ENCODE data around the gene EVI5. TPM values are rescaled to one million over a fixed set of nuclear protein-coding genes. Genes with fewer than 3 reads are reported as not detected.
A peak's percentile ranks its signal among the peaks of the same experiment; 100 is the strongest.

EVI5 gene
- total RNA-seq, 1 donor from 2014 or later = 25.8 TPM

GRCh38 chr1:92515796-92516201 is 269.1 kb downstream of the EVI5 start:
- peaks cover 3% of the 10 kb centered on the region for H3K9me3 Mint-ChIP-seq
- H3K36me3 Mint-ChIP-seq (ENCODE audit: low read depth) = peaks cover 34% of the 10 kb centered on the region

GRCh38 chr1:92511541-92511940 is 273.4 kb downstream of the EVI5 start:
- no peak overlapping the region for H3K27ac Mint-ChIP-seq
- intact Hi-C loops (cut with micrococcal nuclease) = no loop called here
- no peak for DNase-seq
- no peaks in the 10 kb centered on the region for H3K27me3 Mint-ChIP-seq
- peaks cover 21% of the 10 kb centered on the region for H3K36me3 Mint-ChIP-seq (ENCODE audit: low read depth)
- H3K9me3 Mint-ChIP-seq = peaks cover 3% of the 10 kb centered on the region
- H3K4me1 Mint-ChIP-seq = peaks cover 18% of the 10 kb centered on the region
- H3K4me3 Mint-ChIP-seq = no peak overlapping the region

More at GRCh38 chr1:92515796-92516201, 269.1 kb downstream of the EVI5 start:
- Mint-ChIP-seq H3K4me3 (no peak overlapping the region), H3K27me3 (no peaks in the 10 kb centered on the region), H3K27ac (no peak overlapping the region), H3K4me1 (peaks cover 25% of the 10 kb centered on the region)
- no peak for DNase-seq
- intact Hi-C loops (cut with micrococcal nuclease) = no loop called here

- H3K4me1 Mint-ChIP-seq = peaks cover 17% of the 10 kb centered on the region
- H3K36me3 Mint-ChIP-seq (ENCODE audit: low read depth) = peaks cover 16% of the 10 kb centered on the region
- H3K9me3 Mint-ChIP-seq = peaks cover 7% of the 10 kb centered on the region
- H3K27ac Mint-ChIP-seq = no peak overlapping the region
- intact Hi-C loops (cut with micrococcal nuclease) = no loop called here
- H3K4me3 Mint-ChIP-seq = no peak overlapping the region
- no peak for DNase-seq
- H3K27me3 Mint-ChIP-seq = no peaks in the 10 kb centered on the region
Measured at GRCh38 chr1:92509619-92510018, 275.3 kb downstream of the EVI5 start.

GRCh38 chr1:92505015-92505692 is 279.8 kb downstream of the EVI5 start:
- H3K27me3 Mint-ChIP-seq = no peaks in the 10 kb centered on the region
- H3K4me3 Mint-ChIP-seq = no peak overlapping the region
- H3K4me1 Mint-ChIP-seq = peaks cover 36% of the 10 kb centered on the region
- H3K36me3 Mint-ChIP-seq (ENCODE audit: low read depth) = peaks cover 12% of the 10 kb centered on the region
- peak overlapping the region; percentile 77 for H3K27ac Mint-ChIP-seq
- intact Hi-C loops (cut with micrococcal nuclease) = loop anchor here (2.0 kb wide), 1 partner anchor 28 kb away; no protein-coding TSS in a partner anchor
- H3K9me3 Mint-ChIP-seq = peaks cover 7% of the 10 kb centered on the region
- no peak for DNase-seq

- peak; percentile 66 for DNase-seq
- H3K27ac Mint-ChIP-seq = peak overlapping the region; percentile 77
Measured at GRCh38 chr1:92504291-92505014, 280.5 kb downstream of the EVI5 start.

GRCh38 chr1:92503926-92504285 is 281.0 kb downstream of the EVI5 start:
- intact Hi-C loops (cut with micrococcal nuclease) = loop anchor here (2.0 kb wide), 1 partner anchor 29 kb away; no protein-coding TSS in a partner anchor
- Mint-ChIP-seq H3K27ac (peak overlapping the region; percentile 77), H3K9me3 (peaks cover 7% of the 10 kb centered on the region), H3K4me3 (peak overlapping the region; percentile 38), H3K36me3 (ENCODE audit: low read depth) (peaks cover 7% of the 10 kb centered on the region), H3K27me3 (no peaks in the 10 kb centered on the region), H3K4me1 (peaks cover 32% of the 10 kb centered on the region)
- DNase-seq = no peak

More at GRCh38 chr1:92504291-92505014, 280.5 kb downstream of the EVI5 start:
- Mint-ChIP-seq H3K27me3 (no peaks in the 10 kb centered on the region), H3K36me3 (ENCODE audit: low read depth) (peaks cover 9% of the 10 kb centered on the region), H3K4me3 (peak overlapping the region; percentile 38), H3K9me3 (peaks cover 7% of the 10 kb centered on the region), H3K4me1 (peaks cover 32% of the 10 kb centered on the region)
- intact Hi-C loops (cut with micrococcal nuclease) = loop anchor here (2.0 kb wide), 1 partner anchor 28 kb away; no protein-coding TSS in a partner anchor

GRCh38 chr1:92503043-92503925 is 281.6 kb downstream of the EVI5 start:
- Mint-ChIP-seq H3K27ac (peak overlapping the region; percentile 57), H3K4me3 (no peak overlapping the region), H3K27me3 (no peaks in the 10 kb centered on the region), H3K4me1 (peaks cover 32% of the 10 kb centered on the region), H3K9me3 (peaks cover 7% of the 10 kb centered on the region), H3K36me3 (ENCODE audit: low read depth) (peaks cover 9% of the 10 kb centered on the region)
- no peak for DNase-seq
- intact Hi-C loops (cut with micrococcal nuclease) = no loop called here

- DNase-seq = no peak
- peaks cover 7% of the 10 kb centered on the region for H3K9me3 Mint-ChIP-seq
- no peak overlapping the region for H3K4me3 Mint-ChIP-seq
- H3K4me1 Mint-ChIP-seq = peaks cover 32% of the 10 kb centered on the region
- H3K27me3 Mint-ChIP-seq = no peaks in the 10 kb centered on the region
- H3K27ac Mint-ChIP-seq = peak overlapping the region; percentile 57
- peaks cover 9% of the 10 kb centered on the region for H3K36me3 Mint-ChIP-seq (ENCODE audit: low read depth)
- intact Hi-C loops (cut with micrococcal nuclease) = loop anchor here (1.0 kb wide), 1 partner anchor 35 kb away; no protein-coding TSS in a partner anchor
Measured at GRCh38 chr1:92502247-92502646, 282.7 kb downstream of the EVI5 start.

GRCh38 chr1:92500552-92500951 is 284.4 kb downstream of the EVI5 start:
- H3K4me1 Mint-ChIP-seq = peaks cover 34% of the 10 kb centered on the region
- intact Hi-C loops (cut with micrococcal nuclease) = loop anchor here (2.0 kb wide), 1 partner anchor 14 kb away; the partner anchor contains the start of gene GFI1
- no peaks in the 10 kb centered on the region for H3K9me3 Mint-ChIP-seq
- H3K27ac Mint-ChIP-seq = no peak overlapping the region
- H3K27me3 Mint-ChIP-seq = no peaks in the 10 kb centered on the region
- peaks cover 3% of the 10 kb centered on the region for H3K36me3 Mint-ChIP-seq (ENCODE audit: low read depth)
- no peak overlapping the region for H3K4me3 Mint-ChIP-seq
- no peak for DNase-seq

GRCh38 chr1:92495392-92496063 is 289.4 kb downstream of the EVI5 start:
- intact Hi-C loops (cut with micrococcal nuclease) = no loop called here
- no peaks in the 10 kb centered on the region for H3K9me3 Mint-ChIP-seq
- peaks cover 20% of the 10 kb centered on the region for H3K4me1 Mint-ChIP-seq
- no peak overlapping the region for H3K27ac Mint-ChIP-seq
- no peak overlapping the region for H3K4me3 Mint-ChIP-seq
- H3K36me3 Mint-ChIP-seq (ENCODE audit: low read depth) = peaks cover 14% of the 10 kb centered on the region
- DNase-seq = no peak
- no peaks in the 10 kb centered on the region for H3K27me3 Mint-ChIP-seq

- no peak overlapping the region for H3K4me3 Mint-ChIP-seq
- intact Hi-C loops (cut with micrococcal nuclease) = no loop called here
- DNase-seq = peak; percentile 49
- no peak overlapping the region for H3K27ac Mint-ChIP-seq
- H3K36me3 Mint-ChIP-seq (ENCODE audit: low read depth) = peaks cover 14% of the 10 kb centered on the region
- H3K4me1 Mint-ChIP-seq = peaks cover 20% of the 10 kb centered on the region
- H3K27me3 Mint-ChIP-seq = no peaks in the 10 kb centered on the region
- no peaks in the 10 kb centered on the region for H3K9me3 Mint-ChIP-seq
Measured at GRCh38 chr1:92494485-92495141, 290.3 kb downstream of the EVI5 start.

GRCh38 chr1:92493139-92493538 is 291.8 kb downstream of the EVI5 start:
- H3K4me1 Mint-ChIP-seq = peaks cover 32% of the 10 kb centered on the region
- H3K4me3 Mint-ChIP-seq = no peak overlapping the region
- no peaks in the 10 kb centered on the region for H3K9me3 Mint-ChIP-seq
- no peaks in the 10 kb centered on the region for H3K27me3 Mint-ChIP-seq
- peak; percentile 41 for DNase-seq
- H3K36me3 Mint-ChIP-seq (ENCODE audit: low read depth) = peaks cover 17% of the 10 kb centered on the region
- intact Hi-C loops (cut with micrococcal nuclease) = no loop called here
- peak overlapping the region; percentile 41 for H3K27ac Mint-ChIP-seq
